Glomerular visceral epithelial cell (primary cell): ENCODE data around the gene PAEP.
"Not testable (repeated sequence)": the region's sequence is repeated elsewhere in the genome, so short reads cannot be mapped to it uniquely, and the experiment has no call there.

Source experiments
- DNase-seq: peaks from one replicate; pipeline ENCODE4 v3.0.0-alpha.2; 2016; ENCODE audit errors: extremely low spot score

The PAEP gene

DNA sequence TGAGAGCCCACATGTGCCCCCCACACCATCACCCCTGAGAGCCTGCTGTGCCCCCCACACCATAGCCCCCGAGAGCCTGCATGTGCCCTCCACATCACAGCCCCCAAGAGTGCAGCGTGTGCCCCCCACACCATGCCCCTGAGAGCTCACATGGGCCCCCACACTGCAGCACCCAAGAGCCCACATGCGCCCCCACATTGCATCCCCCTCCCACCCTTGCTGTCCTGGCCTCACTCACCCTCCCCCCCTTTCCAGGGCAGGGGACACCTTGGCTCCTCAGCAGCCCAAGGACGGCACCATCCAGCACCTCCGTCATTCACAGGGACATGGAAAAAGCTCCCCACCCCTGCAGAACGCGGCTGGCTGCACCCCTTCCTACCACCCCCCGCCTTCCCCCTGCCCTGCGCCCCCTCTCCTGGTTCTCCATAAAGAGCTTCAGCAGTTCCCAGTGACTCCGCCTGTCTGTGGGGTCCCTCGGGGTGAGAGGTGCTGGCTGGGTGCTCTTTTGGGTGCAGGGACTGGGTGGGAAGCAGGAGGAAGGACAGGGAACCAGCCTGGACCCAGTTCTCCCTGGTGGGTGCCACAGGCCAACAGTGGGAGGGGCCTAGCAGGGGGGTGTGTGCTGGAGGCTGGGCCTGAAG lies 35.3 kb upstream of the PAEP start:
- no peak for DNase-seq

DNA sequence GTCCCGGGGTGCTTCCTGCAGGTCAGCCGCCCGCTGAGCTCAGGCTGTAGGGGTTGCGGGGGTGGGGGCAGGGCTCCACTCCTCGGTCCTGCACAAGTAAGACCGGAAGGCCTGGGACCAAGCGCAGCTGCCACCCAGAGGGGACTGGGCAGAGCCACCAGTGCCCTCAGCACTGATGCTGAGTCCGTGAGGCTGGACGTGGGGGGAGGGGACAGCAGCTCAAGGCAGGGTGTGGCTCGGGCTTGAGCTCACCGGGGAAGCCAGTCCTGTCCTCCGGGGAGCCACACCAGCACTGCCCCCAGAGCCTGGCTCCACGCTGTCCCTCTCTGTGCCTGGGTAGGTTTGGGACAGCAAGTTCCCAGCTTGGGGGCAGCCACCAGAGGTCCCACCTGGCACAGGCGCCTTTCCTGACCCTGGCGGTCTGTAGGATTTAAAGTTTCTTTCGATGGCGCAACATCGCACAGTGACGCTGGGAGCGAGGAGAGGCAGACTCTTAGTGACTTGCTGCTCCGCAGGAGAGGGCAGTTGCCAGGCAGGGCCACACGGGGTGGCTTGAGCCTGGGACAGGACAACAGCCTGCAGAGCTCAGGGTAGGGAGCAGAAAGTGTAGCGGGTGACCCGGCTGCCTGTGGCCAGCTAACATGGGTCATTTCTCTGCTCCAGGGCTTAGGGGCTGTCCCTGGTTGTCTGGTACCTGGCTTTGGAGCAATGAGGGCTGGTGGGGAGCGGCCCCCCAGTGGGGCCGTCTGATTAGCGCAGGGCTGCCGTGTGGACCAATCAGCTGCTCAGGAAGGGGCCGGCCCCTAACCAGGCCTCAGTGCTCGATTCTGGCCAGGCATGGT lies 34.6 kb upstream of the PAEP start:
- no peak for DNase-seq

DNA sequence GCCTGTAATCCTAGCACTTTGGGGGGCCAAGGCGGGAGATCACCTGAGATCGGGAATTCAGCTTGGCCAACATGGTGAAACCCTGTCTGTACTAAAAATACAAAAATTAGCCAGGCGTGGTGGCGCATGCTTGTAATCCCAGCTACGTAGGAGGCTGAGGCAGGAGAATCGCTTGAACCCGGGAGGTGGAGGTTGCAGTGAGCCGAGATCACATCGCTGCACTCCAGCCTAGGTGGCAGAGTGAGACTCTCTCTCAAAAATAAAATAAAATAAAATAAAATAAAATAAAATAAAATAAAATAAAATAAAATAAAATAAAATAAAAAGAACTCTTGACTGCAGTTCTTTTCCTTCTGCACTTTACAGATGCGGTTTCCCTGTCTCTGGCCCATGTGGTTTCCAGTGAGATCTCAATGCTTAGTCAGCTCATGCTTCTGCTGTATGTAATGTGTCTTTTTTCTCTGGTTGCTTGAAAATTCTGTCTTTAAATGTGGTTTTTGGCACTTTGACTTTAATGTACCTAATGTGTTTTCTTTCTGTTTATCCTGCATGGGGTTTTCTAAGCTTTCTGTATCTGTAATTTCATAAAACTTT lies 32.6 kb upstream of the PAEP start:
- not testable (repeated sequence) for DNase-seq

DNA sequence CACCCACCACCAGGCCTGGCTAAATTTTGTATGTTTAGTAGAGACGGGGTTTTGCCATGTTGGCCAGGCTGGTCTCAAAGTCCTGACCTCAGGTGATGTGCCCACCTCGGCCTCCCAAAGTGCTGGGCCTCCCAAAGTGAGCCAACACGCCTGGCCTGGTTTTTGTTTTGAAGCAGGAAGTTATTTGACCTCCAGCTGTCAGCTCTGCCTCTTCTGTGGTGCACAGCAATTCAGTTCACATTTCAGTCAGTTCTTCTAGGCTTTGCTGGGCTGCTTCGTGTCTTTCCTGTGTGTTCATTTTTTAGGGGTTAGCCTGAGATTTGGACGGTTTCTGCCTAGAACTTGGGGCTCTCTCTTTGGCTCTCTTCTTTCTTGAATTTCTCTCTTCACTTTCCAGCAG lies 31.4 kb upstream of the PAEP start:
- no peak for DNase-seq

DNA sequence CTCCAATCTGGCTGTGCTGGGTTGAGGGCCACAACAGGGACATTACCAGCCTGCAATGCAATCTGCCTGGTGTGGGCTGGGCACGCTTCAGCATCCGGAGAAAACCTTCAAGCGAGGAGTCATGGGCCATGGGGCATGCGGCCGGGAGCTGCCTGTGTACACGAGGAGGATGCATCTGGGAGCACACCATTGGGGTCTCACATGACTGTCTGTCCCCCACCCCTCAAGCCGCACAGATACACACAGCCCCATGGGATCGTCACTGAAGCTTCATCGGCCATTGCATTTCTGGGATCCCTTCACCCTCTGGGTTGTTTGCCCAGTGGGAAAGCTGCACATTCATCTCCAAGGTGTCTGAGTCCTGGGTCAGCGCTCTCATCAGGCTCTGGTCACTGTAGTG lies 30.5 kb upstream of the PAEP start:
- DNase-seq, result no peak

DNA sequence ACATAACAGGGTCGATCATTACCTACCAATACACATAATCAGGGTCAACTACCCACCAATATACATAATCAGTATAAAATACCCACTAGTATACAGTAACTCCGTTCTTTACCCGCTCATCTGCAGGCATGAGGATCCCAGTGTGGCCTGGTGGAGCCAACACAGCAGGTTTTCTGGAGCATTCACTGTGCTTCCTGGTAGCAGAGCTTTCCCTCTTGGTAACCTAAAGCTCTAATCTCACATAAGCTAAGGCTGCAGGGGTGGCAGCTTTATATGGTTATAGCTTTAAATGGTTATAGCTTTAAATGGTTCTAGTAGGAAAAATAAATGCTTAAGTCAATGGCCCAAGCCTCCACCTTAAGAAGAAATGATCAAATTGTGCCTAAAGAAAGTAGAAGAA lies 28.4 kb upstream of the PAEP start:
- no peak for DNase-seq

DNA sequence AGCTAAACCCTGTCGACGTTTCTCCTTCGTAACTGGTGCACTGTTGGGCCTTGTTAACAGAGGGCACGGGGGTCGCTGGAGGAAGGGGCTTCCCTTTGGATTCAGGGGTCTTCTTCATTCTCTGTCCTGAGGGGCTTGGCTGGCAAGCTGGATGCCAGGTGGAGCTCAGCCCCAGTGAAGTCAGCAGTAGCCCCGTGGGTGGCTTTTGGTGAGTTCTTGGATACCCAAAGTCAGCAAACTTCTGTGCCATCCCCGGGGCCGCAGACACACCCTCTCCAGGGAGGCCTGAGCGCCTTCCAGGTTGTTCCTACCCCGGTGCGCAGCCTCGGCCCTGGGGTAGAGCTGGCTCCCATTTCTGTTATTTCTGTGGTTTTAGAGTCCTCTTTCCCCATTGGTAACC lies 27.9 kb upstream of the PAEP start:
- no peak for DNase-seq

DNA sequence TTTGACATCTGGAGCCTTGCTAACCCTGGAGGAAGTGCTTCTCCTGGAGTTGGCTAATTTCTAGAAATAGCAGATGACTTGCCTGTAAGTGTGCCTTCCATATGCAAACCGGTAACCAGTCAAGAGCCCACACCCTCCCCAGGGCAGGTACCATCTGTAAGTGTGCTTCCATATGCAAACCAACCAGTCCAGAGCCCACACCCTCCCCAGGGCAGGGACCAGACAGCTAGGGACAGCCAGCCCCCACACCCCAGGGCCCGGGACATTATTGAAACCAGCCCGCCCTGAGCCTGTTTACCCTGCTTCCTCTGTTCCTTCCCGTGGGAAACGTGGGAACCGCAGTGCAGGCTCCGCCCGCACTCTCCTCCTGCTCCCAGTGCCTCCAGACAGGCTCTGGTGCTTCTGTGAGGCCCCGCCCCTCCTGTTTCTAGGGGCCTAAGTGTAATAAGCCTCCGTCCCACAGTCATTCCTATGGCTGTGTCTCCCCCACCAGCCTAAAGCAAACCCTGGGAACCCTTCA lies 27.3 kb upstream of the PAEP start:
- DNase-seq, result not testable (repeated sequence)

DNA sequence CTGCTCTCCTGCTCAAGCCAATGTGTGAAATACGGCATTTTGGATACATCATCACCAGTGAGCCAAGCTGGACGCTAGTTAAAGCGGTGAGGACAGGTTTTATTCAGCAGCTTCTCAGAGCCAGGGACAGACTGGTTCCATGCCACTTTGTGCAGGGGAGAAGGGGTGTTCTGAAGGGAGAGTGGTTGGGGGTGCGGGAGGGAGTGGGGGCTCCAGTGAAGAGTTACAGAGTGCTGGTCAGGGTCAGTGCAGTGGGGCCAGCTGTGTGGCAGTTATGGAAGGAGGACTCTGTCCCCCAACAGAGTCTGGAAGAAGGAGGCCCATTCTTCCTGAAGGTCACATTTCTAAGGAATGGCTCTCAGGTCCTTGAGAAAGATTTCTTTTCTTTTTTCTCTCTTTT lies 26.7 kb upstream of the PAEP start:
- DNase-seq, result not testable (repeated sequence)

DNA sequence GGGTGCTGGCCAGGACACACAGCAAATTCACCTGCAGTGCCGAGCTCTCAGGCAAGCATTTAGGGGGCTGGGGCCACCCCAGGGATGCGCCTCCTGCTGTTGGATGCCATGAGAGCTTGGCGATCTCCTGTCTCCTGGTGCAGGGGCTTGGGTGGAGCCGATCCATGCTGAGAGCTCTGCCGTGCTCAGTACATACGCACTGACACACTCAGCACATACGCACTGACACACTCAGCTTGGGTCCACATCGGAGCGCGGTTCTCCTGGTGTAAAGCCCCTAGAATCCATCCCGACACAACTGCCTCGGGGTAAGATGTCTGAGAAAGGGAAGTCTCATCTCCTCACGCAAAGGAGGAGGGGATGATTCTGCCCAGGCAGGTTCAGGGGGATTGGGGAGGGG lies 25.9 kb upstream of the PAEP start:
- DNase-seq, result not testable (repeated sequence)

DNA sequence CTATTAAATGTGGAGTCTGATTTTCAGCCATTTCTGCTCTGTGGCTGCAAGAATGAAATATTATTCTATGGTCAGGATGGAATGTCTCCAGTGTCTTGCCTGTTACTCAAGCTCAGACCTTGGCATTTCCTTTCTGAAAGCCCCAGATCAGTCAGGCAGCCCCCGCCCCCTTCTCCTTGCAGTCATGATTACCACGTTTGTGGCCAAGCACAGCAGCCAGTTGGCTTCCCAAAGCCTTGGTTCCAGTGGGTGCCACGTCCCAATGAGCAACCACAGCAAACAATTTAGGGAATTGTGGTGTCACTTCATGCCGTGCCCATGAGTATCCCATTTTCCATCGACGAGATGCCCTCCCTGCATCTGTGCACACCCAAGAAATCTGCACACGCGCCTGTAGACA lies 25.3 kb upstream of the PAEP start:
- no peak for DNase-seq

DNA sequence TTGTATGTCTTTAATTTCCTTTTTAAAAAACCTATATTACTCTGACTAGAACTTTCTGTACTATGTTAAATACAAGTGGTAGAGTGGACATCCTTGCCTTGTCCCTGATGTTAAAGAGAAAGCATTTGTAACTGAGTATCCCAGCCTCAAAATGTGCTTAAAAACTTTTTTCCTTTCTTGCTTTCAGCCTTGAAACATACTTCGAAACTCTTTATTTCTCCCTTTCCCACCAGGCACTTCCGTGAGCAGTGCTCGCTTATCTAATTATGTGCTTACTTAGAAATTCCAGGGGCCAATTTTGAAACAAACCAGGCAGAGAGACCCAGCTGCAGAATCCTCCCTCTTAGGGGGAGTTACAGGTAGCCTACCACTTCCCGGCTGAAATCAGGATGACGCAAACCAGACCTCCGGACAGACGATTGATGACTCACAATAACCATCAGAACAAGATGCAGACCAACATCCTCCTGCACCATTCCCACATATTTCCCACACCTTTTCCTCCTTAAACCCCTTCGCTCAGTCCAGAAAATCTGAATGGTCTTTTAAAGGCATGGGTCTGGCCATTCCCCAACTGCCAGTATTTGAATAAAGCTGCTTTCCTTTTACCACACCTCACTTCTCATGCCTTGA lies 18.2 kb upstream of the PAEP start:
- DNase-seq, result peak; percentile 23

DNA sequence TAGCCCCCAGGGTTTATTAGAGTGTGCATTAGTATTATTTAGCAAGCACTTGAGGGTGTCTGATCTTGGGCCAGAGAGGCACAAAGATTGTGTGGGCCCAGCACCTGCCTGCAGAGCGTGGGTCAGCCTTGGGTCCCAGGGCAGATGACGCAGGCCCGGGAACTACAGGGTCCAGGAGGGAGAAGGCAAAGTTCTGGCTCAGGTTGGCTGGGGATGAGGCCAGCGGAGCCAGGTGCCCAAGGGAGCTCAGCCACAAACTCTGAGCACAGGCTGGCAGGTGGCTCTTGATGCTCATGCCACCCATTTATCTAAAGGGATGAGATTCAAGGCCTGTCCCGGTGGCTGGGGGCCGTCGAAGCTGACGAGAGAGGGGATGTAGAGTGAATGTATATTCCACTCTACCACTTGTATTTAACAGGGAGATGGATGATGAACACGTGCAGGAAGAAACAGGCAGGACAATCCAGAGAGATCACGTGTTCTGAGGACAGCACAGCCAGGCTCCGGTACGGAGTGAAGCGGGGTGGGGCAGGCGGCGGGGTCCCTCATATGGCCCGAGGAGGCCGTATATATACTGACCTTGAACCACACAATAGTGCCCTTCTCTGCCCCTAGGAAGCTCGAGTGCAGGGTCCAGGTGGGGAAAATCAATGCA lies 16.4 kb upstream of the PAEP start:
- no peak for DNase-seq

DNA sequence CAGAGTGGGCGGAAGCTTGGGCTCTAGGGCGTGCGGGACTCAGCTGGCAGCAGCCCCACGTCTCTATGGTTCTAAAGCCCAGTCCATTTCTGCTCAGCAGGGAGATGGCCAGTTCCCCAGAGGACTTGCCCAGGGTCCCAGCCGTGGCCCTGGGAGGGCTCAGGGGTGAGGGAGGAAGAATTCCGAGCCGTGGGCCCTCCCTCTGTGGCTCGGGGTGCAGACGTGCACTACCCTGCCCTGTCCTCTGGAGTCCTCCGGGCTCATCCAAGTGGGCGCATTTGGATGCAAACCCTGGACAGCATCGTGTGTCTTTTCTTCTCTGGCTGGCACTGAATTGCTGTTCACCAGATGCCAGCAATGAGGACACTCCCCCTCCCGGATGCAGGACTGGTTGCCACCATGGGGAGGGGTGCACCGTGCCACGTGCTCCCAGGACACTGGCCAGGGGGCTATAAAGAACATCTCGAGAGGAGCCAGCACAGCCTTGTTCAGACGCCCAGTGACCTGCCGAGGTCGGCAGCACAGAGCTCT lies 15.8 kb upstream of the PAEP start, which contains the start of gene OBP2A:
TSS of gene OBP2A (plus strand) at position 481 of the 531 bp plus-strand sequence. CDS start 55 bp downstream, outside the sequence.
- DNase-seq, result not testable (repeated sequence)

DNA sequence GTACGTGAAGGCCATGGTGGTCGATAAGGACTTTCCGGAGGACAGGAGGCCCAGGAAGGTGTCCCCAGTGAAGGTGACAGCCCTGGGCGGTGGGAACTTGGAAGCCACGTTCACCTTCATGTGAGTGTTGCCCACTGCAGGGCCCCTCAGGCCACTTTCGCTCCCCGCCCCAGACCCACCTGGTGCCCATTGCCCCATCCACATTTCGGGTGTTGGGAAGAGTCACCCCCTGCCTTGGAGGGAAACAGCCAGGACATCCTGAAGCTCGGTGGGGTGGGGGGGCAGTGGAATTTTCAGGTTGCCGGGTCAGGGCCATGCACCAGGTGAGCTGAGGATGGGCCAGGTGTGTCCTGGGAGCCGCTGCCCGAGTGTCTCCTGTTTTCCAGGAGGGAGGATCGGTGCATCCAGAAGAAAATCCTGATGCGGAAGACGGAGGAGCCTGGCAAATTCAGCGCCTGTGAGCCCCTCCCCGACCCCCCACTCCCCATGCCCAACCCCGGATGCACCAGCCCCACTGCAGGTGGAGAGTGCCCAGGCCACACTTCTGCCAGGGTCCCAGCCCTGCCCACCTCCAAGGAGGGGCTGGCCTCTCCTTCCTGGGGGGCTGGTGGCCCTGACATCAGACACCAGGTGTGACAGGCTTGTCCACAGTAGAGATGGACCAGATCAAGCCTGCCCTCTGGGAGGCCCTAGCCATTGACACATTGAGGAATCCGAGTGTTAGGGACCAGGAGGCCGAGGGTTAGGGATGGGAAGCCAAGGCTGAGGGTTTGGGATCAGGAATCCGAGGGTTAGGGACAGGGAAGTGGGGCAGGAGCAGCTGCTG lies 14.6 kb upstream of the PAEP start:
- not testable (repeated sequence) for DNase-seq

DNA sequence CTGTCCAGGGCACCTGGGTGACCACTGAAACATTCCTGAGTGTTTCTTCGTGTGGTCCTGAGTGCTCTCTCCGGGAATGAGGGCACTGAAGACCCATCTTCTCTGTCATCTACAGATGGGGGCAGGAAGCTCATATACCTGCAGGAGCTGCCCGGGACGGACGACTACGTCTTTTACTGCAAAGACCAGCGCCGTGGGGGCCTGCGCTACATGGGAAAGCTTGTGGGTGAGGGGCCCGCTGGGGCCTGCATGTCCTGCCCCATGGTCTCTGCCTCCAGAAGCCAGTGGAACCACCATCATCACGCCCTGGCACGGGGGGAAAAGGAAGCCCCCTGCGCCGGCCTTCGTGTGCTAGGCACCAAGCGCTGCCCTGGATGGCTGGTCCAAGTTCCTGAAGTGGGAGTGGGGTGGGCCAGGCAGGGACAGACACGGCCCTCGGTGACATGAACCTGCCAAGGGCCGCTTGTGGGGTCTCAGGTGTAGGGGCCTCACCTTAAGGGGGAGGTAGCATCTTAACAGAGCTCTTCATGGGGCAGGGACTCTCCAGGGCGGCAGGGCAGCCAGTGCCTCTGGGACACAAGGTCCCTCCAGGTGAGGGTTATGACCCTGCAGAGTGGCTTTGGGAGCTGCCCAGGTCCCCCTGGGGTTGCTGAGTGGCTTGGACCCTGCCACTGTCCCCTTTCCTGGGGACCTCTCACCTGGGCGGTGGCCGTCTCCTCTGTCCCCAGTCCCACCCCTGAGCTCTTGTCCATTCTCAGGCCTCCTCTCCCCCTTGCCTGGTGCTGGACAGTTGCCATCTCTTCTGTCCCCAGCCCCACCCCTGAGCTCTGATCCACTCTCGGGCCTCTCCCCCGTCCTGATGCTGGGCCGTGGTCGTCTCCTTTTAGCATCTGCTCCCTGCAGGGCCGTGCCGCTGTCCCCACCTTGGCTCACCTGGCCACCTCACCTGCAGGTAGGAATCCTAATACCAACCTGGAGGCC lies 13.5 kb upstream of the PAEP start:
- DNase-seq, result no peak

DNA sequence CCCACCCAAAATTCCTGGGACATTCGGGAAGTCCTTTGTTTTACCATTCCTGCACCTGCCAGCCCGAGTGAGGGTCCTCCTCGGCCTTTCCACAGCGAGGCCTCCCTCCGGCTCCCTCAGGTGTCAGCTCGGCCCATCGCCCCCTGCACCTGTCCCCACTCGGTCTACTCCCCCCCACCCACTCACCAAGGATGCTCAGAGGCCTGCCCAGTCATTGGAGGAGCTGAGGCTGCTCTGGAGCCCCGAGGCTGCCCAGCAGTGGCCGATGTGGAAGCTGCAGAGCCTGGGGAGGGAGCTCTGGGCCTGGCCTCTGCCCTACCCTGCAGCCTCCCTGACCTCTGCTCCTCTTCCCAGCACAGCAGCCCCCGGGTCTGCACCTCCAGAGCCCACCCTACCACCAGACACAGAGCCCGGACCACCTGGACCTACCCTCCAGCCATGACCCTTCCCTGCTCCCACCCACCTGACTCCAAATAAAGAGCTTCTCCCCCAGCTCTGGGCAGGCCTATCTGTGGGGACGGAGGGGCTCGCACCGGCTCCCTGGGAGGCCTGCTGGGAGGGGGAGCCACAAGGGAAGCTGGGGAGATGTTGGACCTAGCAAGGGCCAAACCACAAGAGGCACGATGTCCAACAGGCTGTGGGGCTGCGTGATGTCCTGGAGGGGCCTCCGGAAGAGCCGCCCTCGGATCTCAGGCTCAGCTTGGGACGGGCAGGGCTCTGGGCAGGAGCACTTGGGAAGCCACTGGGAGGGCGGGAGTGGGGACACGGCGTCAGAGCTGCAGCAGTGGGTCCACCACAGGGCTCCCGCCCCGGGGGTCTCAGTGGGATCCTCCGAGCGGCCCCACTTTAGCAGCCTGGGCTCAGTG lies 11.8 kb upstream of the PAEP start:
- DNase-seq, result not testable (repeated sequence)

DNA sequence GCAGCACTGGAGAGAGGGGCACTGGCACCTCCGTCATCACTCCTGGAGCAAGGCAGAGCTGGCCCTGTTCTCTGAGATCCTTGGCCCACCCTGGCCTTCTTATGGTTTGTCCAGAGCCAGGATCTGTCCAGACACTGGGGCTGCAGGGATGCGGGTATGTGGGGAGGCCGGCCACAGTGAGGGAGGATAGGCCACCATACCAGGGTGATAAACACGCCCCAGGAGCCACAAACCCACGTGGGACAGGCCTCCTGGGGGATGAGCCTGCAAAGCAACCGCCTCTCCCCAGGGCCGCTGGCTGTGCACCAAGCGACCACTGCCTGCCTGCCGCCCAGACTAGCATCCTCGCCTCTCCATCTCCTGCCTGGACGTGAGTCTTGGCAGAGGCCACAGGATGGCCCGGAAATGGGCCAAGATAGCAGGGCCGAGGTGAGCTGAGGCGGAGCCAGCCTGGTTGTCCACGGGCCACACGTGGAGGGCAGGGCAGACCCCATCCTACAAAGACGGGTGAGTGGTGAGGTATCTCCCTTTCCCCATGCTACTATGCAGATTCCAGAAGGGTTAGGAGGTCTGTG lies 11.1 kb upstream of the PAEP start:
- no peak for DNase-seq
